ENCODE measurements around the gene SPINK5. TPM values are rescaled to one million over a fixed set of nuclear protein-coding genes. Genes with fewer than 3 reads are reported as not detected.

The SPINK5 gene
- polyA plus RNA-seq, 1 donor (not counting 4 experiments of a cell fraction or from before 2014, with no cell fraction given): 22.6 TPM

DNA sequence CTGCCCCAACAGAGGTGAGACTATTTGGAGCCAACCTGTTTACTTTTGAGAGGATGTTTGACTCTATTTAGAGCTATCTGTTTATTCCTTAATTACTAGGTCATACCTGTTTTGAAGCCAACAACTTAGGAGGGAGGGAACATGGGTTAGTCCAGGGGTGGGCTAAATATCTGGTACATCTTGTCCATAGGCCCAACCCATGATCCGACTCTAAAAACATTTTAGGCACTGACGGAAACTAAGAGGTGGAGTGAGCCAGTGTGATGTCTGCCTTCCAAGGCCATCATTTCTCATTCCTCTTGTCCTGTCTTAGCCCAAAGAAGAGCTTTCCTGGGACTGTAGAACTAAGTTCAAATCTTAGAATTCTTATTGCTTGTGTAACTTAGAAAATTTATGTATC is 8.4 kb downstream of the SPINK5 start:
- H3K79me2 ChIP-seq (ENCODE audit: control insufficient read depth, insufficient read depth, low read length): no peaks in the 10 kb centered on the region
- H2AFZ ChIP-seq (ENCODE audit: control insufficient read depth, low read length): peak overlapping the region; percentile 37
- FAIRE-seq (peak; percentile 5), DNase-seq (ENCODE audit: low read depth, low spot score) (no peak)
- no peak for TF ChIP-seq EZH2 (IDR thresholded peaks at IDR 0.05; ENCODE audit: low read length)
- TF ChIP-seq, protein P1, sequence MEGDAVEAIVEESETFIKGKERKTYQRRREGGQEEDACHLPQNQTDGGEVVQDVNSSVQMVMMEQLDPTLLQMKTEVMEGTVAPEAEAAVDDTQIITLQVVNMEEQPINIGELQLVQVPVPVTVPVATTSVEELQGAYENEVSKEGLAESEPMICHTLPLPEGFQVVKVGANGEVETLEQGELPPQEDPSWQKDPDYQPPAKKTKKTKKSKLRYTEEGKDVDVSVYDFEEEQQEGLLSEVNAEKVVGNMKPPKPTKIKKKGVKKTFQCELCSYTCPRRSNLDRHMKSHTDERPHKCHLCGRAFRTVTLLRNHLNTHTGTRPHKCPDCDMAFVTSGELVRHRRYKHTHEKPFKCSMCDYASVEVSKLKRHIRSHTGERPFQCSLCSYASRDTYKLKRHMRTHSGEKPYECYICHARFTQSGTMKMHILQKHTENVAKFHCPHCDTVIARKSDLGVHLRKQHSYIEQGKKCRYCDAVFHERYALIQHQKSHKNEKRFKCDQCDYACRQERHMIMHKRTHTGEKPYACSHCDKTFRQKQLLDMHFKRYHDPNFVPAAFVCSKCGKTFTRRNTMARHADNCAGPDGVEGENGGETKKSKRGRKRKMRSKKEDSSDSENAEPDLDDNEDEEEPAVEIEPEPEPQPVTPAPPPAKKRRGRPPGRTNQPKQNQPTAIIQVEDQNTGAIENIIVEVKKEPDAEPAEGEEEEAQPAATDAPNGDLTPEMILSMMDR (optimal IDR thresholded peaks at IDR 0.05 in 1 of 3, IDR thresholded peaks at IDR 0.05 in 1 of 3, conservative IDR thresholded peaks at IDR 0.05 in 1 of 3; ENCODE audit: extremely low read depth in 1 of 3, insufficient read depth in 2 of 3, low read length in 3 of 3): no peak
- H3K9me3 ChIP-seq (ENCODE audit: control insufficient read depth, low read depth, low read length): no peaks in the 10 kb centered on the region
- H3K27me3 ChIP-seq (ENCODE audit: control insufficient read depth, extremely low read depth, insufficient read depth, low read length): no peaks in the 10 kb centered on the region
- H4K20me1 ChIP-seq (ENCODE audit: control insufficient read depth, extremely low read depth, insufficient read depth, low read length): no peaks in the 10 kb centered on the region
- H3K4me1 ChIP-seq (ENCODE audit: control insufficient read depth, extremely low read depth, insufficient read depth, low read length): peaks cover 18% of the 10 kb centered on the region
- dilution Hi-C loops (cut with MboI; ENCODE audit: extremely low pct_ligation_motif_present, low sequenced_read_pairs): no loop called here
- H3K36me3 ChIP-seq (ENCODE audit: control insufficient read depth in 2 of 2, extremely low read depth in 1 of 2, insufficient read depth in 2 of 2, low read length in 2 of 2): no peaks in the 10 kb centered on the region
- no peak overlapping the region for H3K27ac ChIP-seq (ENCODE audit: control insufficient read depth, insufficient read depth, low read length)
- H3K4me2 ChIP-seq (ENCODE audit: control insufficient read depth, extremely low read depth, insufficient read depth, low read depth, low read length): peak overlapping the region; percentile 55
- H3K4me3 ChIP-seq (ENCODE audit: control insufficient read depth in 2 of 3, extremely low read depth in 1 of 3, insufficient read depth in 2 of 3, low read depth in 1 of 3, low read length in 3 of 3): no peak overlapping the region
- no peak overlapping the region for H3K9ac ChIP-seq (ENCODE audit: control insufficient read depth, extremely low read depth, insufficient read depth, low read length)
- no peaks in the 10 kb centered on the region for H3K9me1 ChIP-seq (ENCODE audit: control insufficient read depth, extremely low read depth, insufficient read depth, low read length)

DNA sequence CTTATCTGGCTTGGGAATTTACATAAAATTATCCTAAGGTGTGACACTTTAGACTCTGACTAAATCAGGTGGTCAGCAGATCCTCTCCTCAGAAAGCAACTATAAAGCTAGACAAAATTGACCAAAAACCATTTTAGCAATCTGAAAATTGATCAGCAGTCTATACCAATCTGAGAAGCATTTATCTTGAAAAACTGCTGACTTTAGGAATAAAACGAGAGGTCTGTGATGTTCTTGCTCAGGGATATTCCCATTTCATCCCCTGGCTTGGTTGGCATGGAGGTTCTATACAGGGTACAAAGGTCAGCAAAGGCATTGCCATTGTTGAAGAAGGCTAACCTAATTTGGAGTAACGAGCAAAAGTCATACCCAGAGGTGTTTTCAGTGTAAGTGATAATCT is 11.7 kb downstream of the SPINK5 start:
- Histone ChIP-seq H3K9ac (ENCODE audit: control insufficient read depth, extremely low read depth, insufficient read depth, low read length) (no peak overlapping the region), H3K9me3 (ENCODE audit: control insufficient read depth, low read depth, low read length) (no peaks in the 10 kb centered on the region), H3K27me3 (ENCODE audit: control insufficient read depth, extremely low read depth, insufficient read depth, low read length) (no peaks in the 10 kb centered on the region), H2AFZ (ENCODE audit: control insufficient read depth, low read length) (no peak overlapping the region), H3K79me2 (ENCODE audit: control insufficient read depth, insufficient read depth, low read length) (no peaks in the 10 kb centered on the region), H3K36me3 (ENCODE audit: control insufficient read depth in 2 of 2, extremely low read depth in 1 of 2, insufficient read depth in 2 of 2, low read length in 2 of 2) (no peaks in the 10 kb centered on the region), H3K9me1 (ENCODE audit: control insufficient read depth, extremely low read depth, insufficient read depth, low read length) (no peaks in the 10 kb centered on the region), H4K20me1 (ENCODE audit: control insufficient read depth, extremely low read depth, insufficient read depth, low read length) (no peaks in the 10 kb centered on the region), H3K27ac (ENCODE audit: control insufficient read depth, insufficient read depth, low read length) (no peak overlapping the region), H3K4me1 (ENCODE audit: control insufficient read depth, extremely low read depth, insufficient read depth, low read length) (peaks cover 15% of the 10 kb centered on the region), H3K4me2 (ENCODE audit: control insufficient read depth, extremely low read depth, insufficient read depth, low read depth, low read length) (no peak overlapping the region), H3K4me3 (ENCODE audit: control insufficient read depth in 2 of 3, extremely low read depth in 1 of 3, insufficient read depth in 2 of 3, low read depth in 1 of 3, low read length in 3 of 3) (no peak overlapping the region)
- dilution Hi-C loops (cut with MboI; ENCODE audit: extremely low pct_ligation_motif_present, low sequenced_read_pairs): no loop called here
- FAIRE-seq (no peak), DNase-seq (ENCODE audit: low read depth, low spot score) (no peak)
- TF ChIP-seq, protein P1 (optimal IDR thresholded peaks at IDR 0.05 in 1 of 3, IDR thresholded peaks at IDR 0.05 in 1 of 3, conservative IDR thresholded peaks at IDR 0.05 in 1 of 3; ENCODE audit: extremely low read depth in 1 of 3, insufficient read depth in 2 of 3, low read length in 3 of 3): no peak
- TF ChIP-seq EZH2 (IDR thresholded peaks at IDR 0.05; ENCODE audit: low read length): no peak

Data from keratinocyte (primary cell).